HEK293 (cell line): ENCODE measurements around the gene PDXK.

ENCODE experiments used
- HOXD13 ChIP-seq: sonication (generic); formaldehyde crosslinking; IDR thresholded peaks from 2 replicates; pipeline ENCODE4 v1.8.0; 2022; ENCODE audit warnings: missing genetic modification reagents, borderline replicate concordance
- MZF1 ChIP-seq: fragments of 450-650 bp; formaldehyde crosslinking; IDR thresholded peaks from 2 replicates; pipeline ENCODE4 v1.5.1; 2017; ENCODE audit warnings: missing biosample characterization, missing genetic modification characterization, borderline replicate concordance
- SALL2 ChIP-seq: fragments of 450-650 bp; formaldehyde crosslinking; IDR thresholded peaks from 2 replicates; pipeline ENCODE4 v1.5.0; 2017; ENCODE audit warnings: missing biosample characterization, mild to moderate bottlenecking, missing genetic modification characterization, borderline replicate concordance
- SCRT2 ChIP-seq: fragments of 450-650 bp; formaldehyde crosslinking; IDR thresholded peaks from 2 replicates; pipeline ENCODE4 v1.5.1; 2016; ENCODE audit warnings: missing biosample characterization, missing genetic modification characterization
- WT1 ChIP-seq: fragments of 450-650 bp; formaldehyde crosslinking; IDR thresholded peaks from 2 replicates; pipeline ENCODE4 v1.5.1; 2016; ENCODE audit warnings: missing biosample characterization, missing genetic modification characterization
- ZBTB44 ChIP-seq: fragments of 450-650 bp; IDR thresholded peaks from 2 replicates; pipeline ENCODE4 v1.5.1; 2018; ENCODE audit warnings: missing biosample characterization, mild to moderate bottlenecking, missing genetic modification characterization
- ZBTB8A ChIP-seq: fragments of 450-650 bp; formaldehyde crosslinking; IDR thresholded peaks from 2 replicates; pipeline ENCODE4 v1.5.1; 2016; ENCODE audit warnings: missing biosample characterization, missing genetic modification characterization
- ZIC2 ChIP-seq: fragments of 450-650 bp; formaldehyde crosslinking; IDR thresholded peaks from 2 replicates; pipeline ENCODE4 v1.5.1; 2016; ENCODE audit warnings: missing biosample characterization, missing genetic modification characterization
- ZNF121 ChIP-seq: fragments of 450-650 bp; formaldehyde crosslinking; IDR thresholded peaks from 2 replicates; pipeline ENCODE4 v1.5.1; 2016; ENCODE audit warnings: missing biosample characterization, missing genetic modification characterization
- ZNF146 ChIP-seq: fragments of 450-650 bp; formaldehyde crosslinking; IDR thresholded peaks from 2 replicates; pipeline ENCODE4 v1.5.1; 2016; ENCODE audit warnings: missing biosample characterization, missing genetic modification characterization
- ZNF214 ChIP-seq: fragments of 450-650 bp; formaldehyde crosslinking; IDR thresholded peaks from 2 replicates; pipeline ENCODE4 v1.5.1; 2017; ENCODE audit warnings: missing biosample characterization, mild to moderate bottlenecking, missing genetic modification characterization, borderline replicate concordance
- ZNF248 ChIP-seq: fragments of 450-650 bp; formaldehyde crosslinking; IDR thresholded peaks from 2 replicates; pipeline ENCODE4 v1.5.1; 2017; ENCODE audit warnings: missing biosample characterization, missing genetic modification characterization
- ZNF302 ChIP-seq: fragments of 450-650 bp; formaldehyde crosslinking; IDR thresholded peaks from 2 replicates; pipeline ENCODE4 v1.5.1; 2016; ENCODE audit warnings: missing biosample characterization, missing genetic modification characterization, low read depth
- ZNF335 ChIP-seq: fragments of 450-650 bp; formaldehyde crosslinking; conservative IDR thresholded peaks from 2 replicates; pipeline ENCODE4 v1.5.1; 2016; ENCODE audit warnings: missing biosample characterization, missing genetic modification characterization
- ZNF394 ChIP-seq: fragments of 450-650 bp; formaldehyde crosslinking; IDR thresholded peaks from 2 replicates; pipeline ENCODE4 v1.5.1; 2016; ENCODE audit warnings: missing biosample characterization, missing genetic modification characterization, mild to moderate bottlenecking, moderate library complexity, borderline replicate concordance
- ZNF433 ChIP-seq: fragments of 450-650 bp; formaldehyde crosslinking; IDR thresholded peaks from 2 replicates; pipeline ENCODE4 v1.5.1; 2016; ENCODE audit warnings: missing biosample characterization, missing genetic modification characterization, low read depth
- ZNF449 ChIP-seq: fragments of 450-650 bp; formaldehyde crosslinking; IDR thresholded peaks from 2 replicates; pipeline ENCODE4 v1.5.1; 2017; ENCODE audit warnings: missing biosample characterization, mild to moderate bottlenecking, missing genetic modification characterization, moderate library complexity
- ZNF501 ChIP-seq: fragments of 450-650 bp; formaldehyde crosslinking; IDR thresholded peaks from 2 replicates; pipeline ENCODE4 v1.5.1; 2016; ENCODE audit warnings: missing biosample characterization, missing genetic modification characterization
- ZNF514 ChIP-seq: fragments of 450-650 bp; formaldehyde crosslinking; IDR thresholded peaks from 2 replicates; pipeline ENCODE4 v1.5.1; 2016; ENCODE audit warnings: missing biosample characterization, missing genetic modification characterization
- ZNF521 ChIP-seq: fragments of 450-650 bp; formaldehyde crosslinking; IDR thresholded peaks from 2 replicates; pipeline ENCODE4 v1.5.1; 2017; ENCODE audit warnings: missing biosample characterization, mild to moderate bottlenecking, missing genetic modification characterization
- ZNF549 ChIP-seq: fragments of 450-650 bp; IDR thresholded peaks from 2 replicates; pipeline ENCODE4 v1.5.1; 2018; ENCODE audit warnings: missing biosample characterization, missing genetic modification characterization, mild to moderate bottlenecking, inconsistent platforms, moderate library complexity
- ZNF76 ChIP-seq: fragments of 450-650 bp; formaldehyde crosslinking; IDR thresholded peaks from 2 replicates; pipeline ENCODE4; 2016; ENCODE audit warnings: low read depth, missing biosample characterization, missing genetic modification characterization, borderline replicate concordance
- ZNF791 ChIP-seq: fragments of 450-650 bp; formaldehyde crosslinking; IDR thresholded peaks from 2 replicates; pipeline ENCODE4 v1.5.1; 2016; ENCODE audit warnings: missing biosample characterization, missing genetic modification characterization
- ZNF830 ChIP-seq: fragments of 450-650 bp; IDR thresholded peaks from 2 replicates; pipeline ENCODE4 v1.5.0; 2018; ENCODE audit warnings: missing biosample characterization, missing genetic modification characterization, low read depth, mild to moderate bottlenecking, moderate library complexity
- ZNF837 ChIP-seq: fragments of 450-650 bp; formaldehyde crosslinking; IDR thresholded peaks from 2 replicates; pipeline ENCODE4 v1.5.1; 2016; ENCODE audit warnings: missing biosample characterization, missing genetic modification characterization
- ZNF843 ChIP-seq: fragments of 450-650 bp; formaldehyde crosslinking; IDR thresholded peaks from 2 replicates; pipeline ENCODE4 v1.5.1; 2016; ENCODE audit warnings: missing biosample characterization, missing genetic modification characterization
- TF ChIP-seq, protein P1 (sequence below): fragments of 450-650 bp; formaldehyde crosslinking; IDR thresholded peaks from 2 replicates; pipeline ENCODE4 v1.5.1; 2016; ENCODE audit warnings: missing biosample characterization, missing genetic modification characterization
- TF ChIP-seq, protein P2 (sequence below): fragments of 450-650 bp; formaldehyde crosslinking; IDR thresholded peaks from 2 replicates; pipeline ENCODE4 v1.5.1; 2016; ENCODE audit warnings: missing biosample characterization, missing genetic modification characterization
- TF ChIP-seq, protein P3 (sequence below): fragments of 450-650 bp; formaldehyde crosslinking; IDR thresholded peaks from 2 replicates; pipeline ENCODE4 v1.5.1; 2016; ENCODE audit warnings: missing biosample characterization, missing genetic modification characterization
- TF ChIP-seq, protein P4 (sequence below): fragments of 450-650 bp; formaldehyde crosslinking; IDR thresholded peaks from 2 replicates; pipeline ENCODE4 v1.5.1; 2016; ENCODE audit warnings: missing biosample characterization, missing genetic modification characterization
- TF ChIP-seq, protein P5 (sequence below): fragments of 450-650 bp; formaldehyde crosslinking; IDR thresholded peaks from 2 replicates; pipeline ENCODE4 v1.5.1; 2017; ENCODE audit warnings: missing biosample characterization, missing genetic modification characterization

PDXK gene

GRCh38 chr21:43771199-43771675 is 52.3 kb downstream of the PDXK start (continued):
- TF ChIP-seq, protein P1, sequence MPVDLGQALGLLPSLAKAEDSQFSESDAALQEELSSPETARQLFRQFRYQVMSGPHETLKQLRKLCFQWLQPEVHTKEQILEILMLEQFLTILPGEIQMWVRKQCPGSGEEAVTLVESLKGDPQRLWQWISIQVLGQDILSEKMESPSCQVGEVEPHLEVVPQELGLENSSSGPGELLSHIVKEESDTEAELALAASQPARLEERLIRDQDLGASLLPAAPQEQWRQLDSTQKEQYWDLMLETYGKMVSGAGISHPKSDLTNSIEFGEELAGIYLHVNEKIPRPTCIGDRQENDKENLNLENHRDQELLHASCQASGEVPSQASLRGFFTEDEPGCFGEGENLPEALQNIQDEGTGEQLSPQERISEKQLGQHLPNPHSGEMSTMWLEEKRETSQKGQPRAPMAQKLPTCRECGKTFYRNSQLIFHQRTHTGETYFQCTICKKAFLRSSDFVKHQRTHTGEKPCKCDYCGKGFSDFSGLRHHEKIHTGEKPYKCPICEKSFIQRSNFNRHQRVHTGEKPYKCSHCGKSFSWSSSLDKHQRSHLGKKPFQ (tag by site-specific recombination) = 0 out of 2 replicates have a peak, but pooled peaks have one; percentile 7
- TF ChIP-seq ZNF514 (tag by site-specific recombination) (no peak), ZNF214 (tag by site-specific recombination) (no peak), MZF1 (tag by site-specific recombination) (no peak), ZBTB8A (tag by site-specific recombination) (peak; percentile 44), ZNF121 (no peak), SCRT2 (tag by site-specific recombination) (no peak), SALL2 (tag by site-specific recombination) (no peak), ZNF146 (tag by site-specific recombination) (no peak), ZNF501 (tag by site-specific recombination) (no peak), ZNF433 (no peak), ZIC2 (tag by site-specific recombination) (peak; percentile 88), ZNF76 (tag by site-specific recombination) (peak; percentile 36; the same call in 1 of the 2 replicates), ZNF335 (tag by site-specific recombination) (no peak), ZNF302 (tag by site-specific recombination) (no peak), ZNF449 (no peak), ZNF791 (tag by site-specific recombination) (no peak), WT1 (tag by site-specific recombination) (peak; percentile 82), ZNF248 (tag by site-specific recombination) (no peak), ZNF837 (tag by site-specific recombination) (no peak), HOXD13 (CRISPR knock-in tag) (no peak), ZNF549 (tag by site-specific recombination) (no peak), ZNF830 (tag by site-specific recombination) (no peak), ZNF843 (tag by site-specific recombination) (no peak), ZBTB44 (tag by site-specific recombination) (no peak), ZNF394 (tag by site-specific recombination) (peak; percentile 44; the same call in 1 of the 2 replicates), ZNF521 (tag by site-specific recombination) (no peak)
- TF ChIP-seq, protein P2, sequence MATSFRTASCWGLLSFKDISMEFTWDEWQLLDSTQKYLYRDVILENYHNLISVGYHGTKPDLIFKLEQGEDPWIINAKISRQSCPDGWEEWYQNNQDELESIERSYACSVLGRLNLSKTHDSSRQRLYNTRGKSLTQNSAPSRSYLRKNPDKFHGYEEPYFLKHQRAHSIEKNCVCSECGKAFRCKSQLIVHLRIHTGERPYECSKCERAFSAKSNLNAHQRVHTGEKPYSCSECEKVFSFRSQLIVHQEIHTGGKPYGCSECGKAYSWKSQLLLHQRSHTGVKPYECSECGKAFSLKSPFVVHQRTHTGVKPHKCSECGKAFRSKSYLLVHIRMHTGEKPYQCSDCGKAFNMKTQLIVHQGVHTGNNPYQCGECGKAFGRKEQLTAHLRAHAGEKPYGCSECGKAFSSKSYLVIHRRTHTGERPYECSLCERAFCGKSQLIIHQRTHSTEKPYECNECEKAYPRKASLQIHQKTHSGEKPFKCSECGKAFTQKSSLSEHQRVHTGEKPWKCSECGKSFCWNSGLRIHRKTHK (tag by site-specific recombination) = no peak
- TF ChIP-seq, protein P3, sequence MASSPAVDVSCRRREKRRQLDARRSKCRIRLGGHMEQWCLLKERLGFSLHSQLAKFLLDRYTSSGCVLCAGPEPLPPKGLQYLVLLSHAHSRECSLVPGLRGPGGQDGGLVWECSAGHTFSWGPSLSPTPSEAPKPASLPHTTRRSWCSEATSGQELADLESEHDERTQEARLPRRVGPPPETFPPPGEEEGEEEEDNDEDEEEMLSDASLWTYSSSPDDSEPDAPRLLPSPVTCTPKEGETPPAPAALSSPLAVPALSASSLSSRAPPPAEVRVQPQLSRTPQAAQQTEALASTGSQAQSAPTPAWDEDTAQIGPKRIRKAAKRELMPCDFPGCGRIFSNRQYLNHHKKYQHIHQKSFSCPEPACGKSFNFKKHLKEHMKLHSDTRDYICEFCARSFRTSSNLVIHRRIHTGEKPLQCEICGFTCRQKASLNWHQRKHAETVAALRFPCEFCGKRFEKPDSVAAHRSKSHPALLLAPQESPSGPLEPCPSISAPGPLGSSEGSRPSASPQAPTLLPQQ = 0 out of 2 replicates have a peak, but pooled peaks have one; percentile 15
- TF ChIP-seq, protein P4, sequence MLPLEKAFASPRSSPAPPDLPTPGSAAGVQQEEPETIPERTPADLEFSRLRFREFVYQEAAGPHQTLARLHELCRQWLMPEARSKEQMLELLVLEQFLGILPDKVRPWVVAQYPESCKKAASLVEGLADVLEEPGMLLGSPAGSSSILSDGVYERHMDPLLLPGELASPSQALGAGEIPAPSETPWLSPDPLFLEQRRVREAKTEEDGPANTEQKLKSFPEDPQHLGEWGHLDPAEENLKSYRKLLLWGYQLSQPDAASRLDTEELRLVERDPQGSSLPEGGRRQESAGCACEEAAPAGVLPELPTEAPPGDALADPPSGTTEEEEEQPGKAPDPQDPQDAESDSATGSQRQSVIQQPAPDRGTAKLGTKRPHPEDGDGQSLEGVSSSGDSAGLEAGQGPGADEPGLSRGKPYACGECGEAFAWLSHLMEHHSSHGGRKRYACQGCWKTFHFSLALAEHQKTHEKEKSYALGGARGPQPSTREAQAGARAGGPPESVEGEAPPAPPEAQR (tag by site-specific recombination) = no peak
- TF ChIP-seq, protein P5, sequence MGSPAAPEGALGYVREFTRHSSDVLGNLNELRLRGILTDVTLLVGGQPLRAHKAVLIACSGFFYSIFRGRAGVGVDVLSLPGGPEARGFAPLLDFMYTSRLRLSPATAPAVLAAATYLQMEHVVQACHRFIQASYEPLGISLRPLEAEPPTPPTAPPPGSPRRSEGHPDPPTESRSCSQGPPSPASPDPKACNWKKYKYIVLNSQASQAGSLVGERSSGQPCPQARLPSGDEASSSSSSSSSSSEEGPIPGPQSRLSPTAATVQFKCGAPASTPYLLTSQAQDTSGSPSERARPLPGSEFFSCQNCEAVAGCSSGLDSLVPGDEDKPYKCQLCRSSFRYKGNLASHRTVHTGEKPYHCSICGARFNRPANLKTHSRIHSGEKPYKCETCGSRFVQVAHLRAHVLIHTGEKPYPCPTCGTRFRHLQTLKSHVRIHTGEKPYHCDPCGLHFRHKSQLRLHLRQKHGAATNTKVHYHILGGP (tag by site-specific recombination) = no peak
